ENCODE results near the gene PARD3B.

GRCh38 chr2:205117125-205117524 lies 571.9 kb downstream of the PARD3B start:
- TF ChIP-seq CTCF (IDR thresholded peaks at IDR 0.05) (no peak), POLR2A (IDR thresholded peaks at IDR 0.05) (no peak), POLR2AphosphoS5 (IDR thresholded peaks at IDR 0.05; ENCODE audit: insufficient read depth in 1 of 2, low read depth in 1 of 2) (no peak)
